ENCODE results near the gene CYP1A2.

Gene CYP1A2

GRCh38 chr15:74802862-74803447, 54.3 kb downstream of the CYP1A2 start:
- DNase-seq (ENCODE audit: low read depth in 2 of 2), result no peak

GRCh38 chr15:74804935-74805334, 56.3 kb downstream of the CYP1A2 start:
- DNase-seq (ENCODE audit: low read depth in 2 of 2), result no peak

All from stimulated activated CD8-positive, alpha-beta memory T cell treated with anti-CD3 and anti-CD28 coated beads, Interleukin-2, amount 100 ng/mL, for 48 hours (primary cell).